ENCODE measurements around the gene FLACC1.

- TF ChIP-seq EZH2 (IDR thresholded peaks at IDR 0.05) (no peak), POLR2AphosphoS5 (IDR thresholded peaks at IDR 0.05; ENCODE audit: borderline replicate concordance, low read depth, low read length) (no peak), FOXP2 (optimal IDR thresholded peaks at IDR 0.05; ENCODE audit: control extremely low read depth, extremely low read length, insufficient read depth) (no peak)
These were observed 26.0 kb upstream of the FLACC1 start for GRCh38 chr2:201383136-201383535.
